Endothelial cell (in vitro differentiated cells): ENCODE results near the gene SLC6A18. TPM values are rescaled to one million over a fixed set of nuclear protein-coding genes. Genes with fewer than 3 reads are reported as not detected.
"Not testable (repeated sequence)": the region's sequence is repeated elsewhere in the genome, so short reads cannot be mapped to it uniquely, and the experiment has no call there.

Experiments
- DNase-seq: peaks from one replicate; pipeline ENCODE4 v3.0.0; 2021; ENCODE audit warnings: low spot score
- H3K27ac Mint-ChIP-seq: one replicate; pipeline ENCODE4 v1.8.0; 2021; ENCODE audit warnings: mixed read lengths, inconsistent platforms; ENCODE audit not compliant: unreplicated experiment
- H3K27me3 Mint-ChIP-seq: one replicate; pipeline ENCODE4 v1.8.0; 2021; ENCODE audit warnings: mild to moderate bottlenecking, moderate library complexity, mixed read lengths, inconsistent platforms; ENCODE audit not compliant: unreplicated experiment
- H3K36me3 Mint-ChIP-seq: one replicate; pipeline ENCODE4 v1.8.0; 2021; ENCODE audit warnings: mild to moderate bottlenecking, low read depth, mixed read lengths, inconsistent platforms; ENCODE audit not compliant: unreplicated experiment
- H3K4me1 Mint-ChIP-seq: one replicate; pipeline ENCODE4 v1.8.0; 2021; ENCODE audit warnings: mild to moderate bottlenecking, mixed read lengths, inconsistent platforms; ENCODE audit not compliant: unreplicated experiment
- H3K4me3 Mint-ChIP-seq: one replicate; pipeline ENCODE4 v1.8.0; 2021; ENCODE audit warnings: mild to moderate bottlenecking, mixed read lengths, inconsistent platforms; ENCODE audit not compliant: unreplicated experiment
- H3K9me3 Mint-ChIP-seq: one replicate; pipeline ENCODE4 v1.8.0; 2021; ENCODE audit warnings: mixed read lengths, inconsistent platforms; ENCODE audit not compliant: unreplicated experiment
- CTCF ChIP-seq: fragments of 200-600 bp; sonication (generic); IDR thresholded peaks from one replicate; pipeline ENCODE4 v1.5.0; 2021; ENCODE audit warnings: antibody characterized with exemption; ENCODE audit not compliant: unreplicated experiment
- total RNA-seq: library from RNA; stranded (reverse); fragmentation: NEBNext Ultra II Directional; extraction: Animal tissue kit (Norgen Biotek cat#: 25700); gene quantifications from one replicate; pipeline ENCODE4 v1.2.1, GENCODE V29; 2021; ENCODE audit not compliant: unreplicated experiment

The SLC6A18 gene
- total RNA-seq, 1 donor from 2014 or later, result not detected

GRCh38 chr5:1265026-1265425 lies 39.8 kb downstream of the SLC6A18 start:
- Mint-ChIP-seq H3K9me3 (peaks cover 14% of the 10 kb centered on the region), H3K36me3 (peaks cover 10% of the 10 kb centered on the region)

GRCh38 chr5:1265461-1266455 lies 40.6 kb downstream of the SLC6A18 start:
- Mint-ChIP-seq H3K4me1 (no peaks in the 10 kb centered on the region), H3K27ac (no peak overlapping the region), H3K27me3 (peaks cover 4% of the 10 kb centered on the region), H3K36me3 (peaks cover 10% of the 10 kb centered on the region), H3K4me3 (no peak overlapping the region), H3K9me3 (peaks cover 11% of the 10 kb centered on the region)
- no peak for TF ChIP-seq CTCF
- DNase-seq, result no peak

More at GRCh38 chr5:1265026-1265425, 39.8 kb downstream of the SLC6A18 start:
- no peak for TF ChIP-seq CTCF
- Mint-ChIP-seq H3K27ac (no peak overlapping the region), H3K4me3 (no peak overlapping the region), H3K27me3 (peaks cover 2% of the 10 kb centered on the region), H3K4me1 (no peaks in the 10 kb centered on the region)
- DNase-seq, result no peak

GRCh38 chr5:1266791-1267190 lies 41.6 kb downstream of the SLC6A18 start:
- Mint-ChIP-seq H3K27ac (no peak overlapping the region), H3K9me3 (peaks cover 10% of the 10 kb centered on the region), H3K36me3 (peaks cover 10% of the 10 kb centered on the region), H3K4me1 (no peaks in the 10 kb centered on the region), H3K4me3 (no peak overlapping the region), H3K27me3 (peaks cover 6% of the 10 kb centered on the region)
- no peak for TF ChIP-seq CTCF
- DNase-seq, result no peak

- not testable (repeated sequence) for H3K36me3 Mint-ChIP-seq, H3K4me3 Mint-ChIP-seq, DNase-seq, H3K27me3 Mint-ChIP-seq, H3K9me3 Mint-ChIP-seq, H3K4me1 Mint-ChIP-seq, H3K27ac Mint-ChIP-seq
Measured at GRCh38 chr5:1267464-1267863, 42.3 kb downstream of the SLC6A18 start.

- H3K27ac Mint-ChIP-seq, result no peak overlapping the region
- no peak overlapping the region for H3K4me3 Mint-ChIP-seq
- H3K27me3 Mint-ChIP-seq, result peaks cover 4% of the 10 kb centered on the region
- no peak for DNase-seq
- H3K4me1 Mint-ChIP-seq, result no peaks in the 10 kb centered on the region
- no peaks in the 10 kb centered on the region for H3K9me3 Mint-ChIP-seq
- no peaks in the 10 kb centered on the region for H3K36me3 Mint-ChIP-seq
- no peak for TF ChIP-seq CTCF
Measured at GRCh38 chr5:1268056-1268455, 42.9 kb downstream of the SLC6A18 start.
